SK-N-SH treated with all-trans-retinoic acid at 6 μM for 48 hours (cell line): ENCODE results near the gene CLK3.

Experiments used
- ARNTL ChIP-seq: fragments of 450-650 bp; formaldehyde crosslinking; IDR thresholded peaks from 2 replicates; pipeline ENCODE4 v1.5.0; 2020; ENCODE audit warnings: low read depth, mild to moderate bottlenecking, moderate library complexity, borderline replicate concordance
- TCF4 ChIP-seq: fragments of 250-450 bp; sonication (Bioruptor Pico); IDR thresholded peaks from 2 replicates; pipeline ENCODE4 v1.8.0; 2021; ENCODE audit warnings: mild to moderate bottlenecking, moderate library complexity, borderline replicate concordance
- ZFP3 ChIP-seq: fragments of 250-450 bp; sonication (Bioruptor Pico); IDR thresholded peaks from 2 replicates; pipeline ENCODE4 v1.5.0; 2020; ENCODE audit warnings: mild to moderate bottlenecking, moderate library complexity
- TF ChIP-seq, protein P1 (sequence below): fragments of 250-450 bp; sonication (Bioruptor Pico); IDR thresholded peaks from 2 replicates; pipeline ENCODE4 v1.5.1; 2020; ENCODE audit warnings: low read depth, mild to moderate bottlenecking, moderate library complexity

DNA sequence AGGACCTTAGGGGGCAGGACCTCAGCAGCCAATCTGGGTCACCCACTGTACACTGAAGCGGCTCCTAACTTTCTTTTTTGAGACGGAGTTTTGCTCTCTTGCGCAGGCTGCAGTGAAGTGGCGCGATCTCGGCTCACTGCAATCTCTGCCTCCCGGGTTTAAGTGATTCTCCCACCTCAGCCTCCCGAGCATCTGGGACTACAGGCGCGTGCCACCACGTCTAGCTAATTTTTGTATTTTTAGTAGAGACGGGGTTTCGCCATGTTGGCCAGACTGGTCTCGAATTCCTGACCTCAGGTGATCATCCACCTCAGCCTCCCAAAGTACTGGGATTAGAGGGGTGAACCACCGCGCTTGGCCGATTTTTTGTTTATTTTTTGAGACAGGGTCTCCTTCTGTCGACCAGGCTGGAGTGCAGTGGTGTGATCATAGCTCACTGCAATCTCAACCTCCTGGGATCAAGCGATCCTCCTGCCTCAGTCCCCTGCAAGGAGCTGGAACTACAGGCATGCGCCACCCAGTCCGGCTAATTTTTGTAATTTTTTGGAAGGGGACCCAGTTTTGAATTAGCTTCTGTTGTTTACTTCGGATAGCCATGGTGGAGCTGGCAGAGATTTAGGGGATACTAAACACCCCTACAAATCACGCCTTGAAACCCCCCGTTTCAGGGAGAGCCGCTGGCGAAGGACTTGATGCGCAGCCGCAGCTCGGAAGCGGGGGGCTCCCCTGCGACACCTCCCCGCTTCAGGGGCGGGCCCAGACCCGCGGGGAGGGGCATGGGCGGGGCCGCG is 1.5 kb upstream of the CLK3 start:
- TF ChIP-seq ZFP3 (CRISPR knock-in tag) = no peak
- no peak for TF ChIP-seq TCF4 (CRISPR knock-in tag)
- no peak for TF ChIP-seq ARNTL
- TF ChIP-seq, protein P1, sequence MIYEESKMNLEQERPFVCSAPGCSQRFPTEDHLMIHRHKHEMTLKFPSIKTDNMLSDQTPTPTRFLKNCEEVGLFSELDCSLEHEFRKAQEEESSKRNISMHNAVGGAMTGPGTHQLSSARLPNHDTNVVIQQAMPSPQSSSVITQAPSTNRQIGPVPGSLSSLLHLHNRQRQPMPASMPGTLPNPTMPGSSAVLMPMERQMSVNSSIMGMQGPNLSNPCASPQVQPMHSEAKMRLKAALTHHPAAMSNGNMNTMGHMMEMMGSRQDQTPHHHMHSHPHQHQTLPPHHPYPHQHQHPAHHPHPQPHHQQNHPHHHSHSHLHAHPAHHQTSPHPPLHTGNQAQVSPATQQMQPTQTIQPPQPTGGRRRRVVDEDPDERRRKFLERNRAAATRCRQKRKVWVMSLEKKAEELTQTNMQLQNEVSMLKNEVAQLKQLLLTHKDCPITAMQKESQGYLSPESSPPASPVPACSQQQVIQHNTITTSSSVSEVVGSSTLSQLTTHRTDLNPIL (CRISPR knock-in tag) = no peak
